ENCODE results near the gene SPO11. TPM values are rescaled to one million over a fixed set of nuclear protein-coding genes. Genes with fewer than 3 reads are reported as not detected.

The SPO11 gene
- total RNA-seq, 1 donor from 2014 or later: not detected

DNA sequence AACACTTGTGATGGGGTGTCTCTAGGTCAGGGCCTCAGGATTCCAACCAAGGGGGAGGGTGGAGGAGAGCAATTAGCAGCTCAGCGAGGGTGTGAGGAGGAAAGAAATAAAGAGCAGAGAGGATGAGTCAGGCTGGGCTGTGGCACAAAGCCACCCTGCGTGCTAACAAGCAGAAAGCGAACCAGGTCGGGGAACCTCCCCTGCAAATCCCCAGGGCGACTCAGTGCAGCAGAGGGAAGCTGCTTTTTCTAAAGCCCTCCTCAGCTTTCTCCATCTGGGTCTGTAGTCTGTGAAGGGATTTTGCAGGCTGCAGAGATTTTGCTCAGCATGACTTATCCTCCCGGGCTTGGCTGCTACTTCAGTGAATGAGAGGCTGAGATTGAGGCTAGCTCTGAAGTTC, 6.6 kb upstream of the SPO11 start:
- no peaks in the 10 kb centered on the region for H3K9me3 ChIP-seq (ENCODE audit: low read depth)
- Mint-ChIP-seq H3K4me1 (peaks cover 51% of the 10 kb centered on the region), H3K36me3 (no peaks in the 10 kb centered on the region), H3K9me3 (no peaks in the 10 kb centered on the region), H3K4me3 (peak overlapping the region; percentile 12), H3K27me3 (ENCODE audit: insufficient read depth, low read depth) (peaks cover 8% of the 10 kb centered on the region), H3K27ac (peak overlapping the region; percentile 14)
- H3K4me3 ChIP-seq: no peak overlapping the region
- H2AFZ ChIP-seq (replicated peaks): no peak overlapping the region
- no peaks in the 10 kb centered on the region for H3K36me3 ChIP-seq
- peaks cover 27% of the 10 kb centered on the region for H3K4me1 ChIP-seq
- peak overlapping the region; percentile 22 for H3K27ac ChIP-seq
- peak overlapping the region; percentile 26 for H3K4me2 ChIP-seq
- TF ChIP-seq EZH2phosphoT487 (IDR thresholded peaks at IDR 0.05) (no peak), EZH2 (IDR thresholded peaks at IDR 0.05) (no peak)
- TF ChIP-seq, protein P1, sequence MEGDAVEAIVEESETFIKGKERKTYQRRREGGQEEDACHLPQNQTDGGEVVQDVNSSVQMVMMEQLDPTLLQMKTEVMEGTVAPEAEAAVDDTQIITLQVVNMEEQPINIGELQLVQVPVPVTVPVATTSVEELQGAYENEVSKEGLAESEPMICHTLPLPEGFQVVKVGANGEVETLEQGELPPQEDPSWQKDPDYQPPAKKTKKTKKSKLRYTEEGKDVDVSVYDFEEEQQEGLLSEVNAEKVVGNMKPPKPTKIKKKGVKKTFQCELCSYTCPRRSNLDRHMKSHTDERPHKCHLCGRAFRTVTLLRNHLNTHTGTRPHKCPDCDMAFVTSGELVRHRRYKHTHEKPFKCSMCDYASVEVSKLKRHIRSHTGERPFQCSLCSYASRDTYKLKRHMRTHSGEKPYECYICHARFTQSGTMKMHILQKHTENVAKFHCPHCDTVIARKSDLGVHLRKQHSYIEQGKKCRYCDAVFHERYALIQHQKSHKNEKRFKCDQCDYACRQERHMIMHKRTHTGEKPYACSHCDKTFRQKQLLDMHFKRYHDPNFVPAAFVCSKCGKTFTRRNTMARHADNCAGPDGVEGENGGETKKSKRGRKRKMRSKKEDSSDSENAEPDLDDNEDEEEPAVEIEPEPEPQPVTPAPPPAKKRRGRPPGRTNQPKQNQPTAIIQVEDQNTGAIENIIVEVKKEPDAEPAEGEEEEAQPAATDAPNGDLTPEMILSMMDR (IDR thresholded peaks at IDR 0.05): no peak
- no peak overlapping the region for H3K9ac ChIP-seq
- no peaks in the 10 kb centered on the region for H4K20me1 ChIP-seq (ENCODE audit: low read depth)
- peak; percentile 83 for DNase-seq (ENCODE audit: low spot score)
- no peaks in the 10 kb centered on the region for H3K27me3 ChIP-seq
- no peaks in the 10 kb centered on the region for H3K79me2 ChIP-seq (ENCODE audit: low read depth)
- peaks cover 33% of the 10 kb centered on the region for H3F3A ChIP-seq (ENCODE audit: low read depth)

DNA sequence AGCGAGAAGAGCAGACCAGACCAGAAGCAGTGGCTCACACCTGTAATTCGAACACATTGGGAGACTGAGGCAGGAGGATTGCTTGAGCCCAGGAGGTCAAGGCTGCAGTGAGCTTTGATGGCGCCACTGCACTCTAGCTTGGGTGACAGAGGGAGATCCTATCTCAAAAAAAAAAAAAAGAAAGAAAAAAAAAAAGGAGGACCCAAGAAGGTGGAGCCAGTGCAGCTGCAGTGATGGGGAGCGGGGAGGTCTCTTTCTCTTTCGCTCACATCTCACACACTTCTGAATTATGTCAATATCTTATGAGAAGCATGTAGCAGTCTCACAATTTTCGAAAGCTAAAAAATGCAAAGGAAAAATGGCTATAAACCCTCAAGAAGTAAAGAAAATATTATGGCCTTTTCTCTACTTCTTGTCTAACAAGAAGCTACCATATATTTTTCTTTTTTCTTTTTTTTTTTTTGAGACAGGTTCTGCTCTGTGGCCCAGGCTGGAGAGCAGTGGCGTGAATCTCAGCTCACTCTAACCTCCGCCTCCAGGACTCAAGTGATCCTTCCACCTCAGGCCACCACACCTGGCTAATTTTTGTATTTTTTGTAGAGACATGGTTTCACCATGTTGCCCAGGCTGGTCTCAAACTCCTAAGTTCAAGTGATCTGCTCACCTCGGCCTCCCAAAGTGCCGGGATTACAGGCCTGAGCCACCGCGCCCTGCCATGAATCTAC, 3.8 kb upstream of the SPO11 start:
- Mint-ChIP-seq H3K27ac (no peak overlapping the region), H3K36me3 (no peaks in the 10 kb centered on the region), H3K4me1 (peaks cover 49% of the 10 kb centered on the region), H3K4me3 (no peak overlapping the region), H3K27me3 (ENCODE audit: insufficient read depth, low read depth) (peaks cover 5% of the 10 kb centered on the region), H3K9me3 (no peaks in the 10 kb centered on the region)
- Histone ChIP-seq H3F3A (ENCODE audit: low read depth) (peaks cover 33% of the 10 kb centered on the region), H2AFZ (replicated peaks) (no peak overlapping the region), H3K9ac (no peak overlapping the region), H3K79me2 (ENCODE audit: low read depth) (no peaks in the 10 kb centered on the region), H3K27ac (no peak overlapping the region), H3K4me1 (peaks cover 23% of the 10 kb centered on the region), H4K20me1 (ENCODE audit: low read depth) (no peaks in the 10 kb centered on the region), H3K4me2 (no peak overlapping the region), H3K36me3 (no peaks in the 10 kb centered on the region), H3K9me3 (ENCODE audit: low read depth) (no peaks in the 10 kb centered on the region), H3K27me3 (peaks cover 4% of the 10 kb centered on the region), H3K4me3 (no peak overlapping the region)
- DNase-seq (ENCODE audit: low spot score): no peak
- no peak for TF ChIP-seq EZH2phosphoT487 (IDR thresholded peaks at IDR 0.05)
- no peak for TF ChIP-seq EZH2 (IDR thresholded peaks at IDR 0.05)
- TF ChIP-seq, protein P1 (IDR thresholded peaks at IDR 0.05): no peak

DNA sequence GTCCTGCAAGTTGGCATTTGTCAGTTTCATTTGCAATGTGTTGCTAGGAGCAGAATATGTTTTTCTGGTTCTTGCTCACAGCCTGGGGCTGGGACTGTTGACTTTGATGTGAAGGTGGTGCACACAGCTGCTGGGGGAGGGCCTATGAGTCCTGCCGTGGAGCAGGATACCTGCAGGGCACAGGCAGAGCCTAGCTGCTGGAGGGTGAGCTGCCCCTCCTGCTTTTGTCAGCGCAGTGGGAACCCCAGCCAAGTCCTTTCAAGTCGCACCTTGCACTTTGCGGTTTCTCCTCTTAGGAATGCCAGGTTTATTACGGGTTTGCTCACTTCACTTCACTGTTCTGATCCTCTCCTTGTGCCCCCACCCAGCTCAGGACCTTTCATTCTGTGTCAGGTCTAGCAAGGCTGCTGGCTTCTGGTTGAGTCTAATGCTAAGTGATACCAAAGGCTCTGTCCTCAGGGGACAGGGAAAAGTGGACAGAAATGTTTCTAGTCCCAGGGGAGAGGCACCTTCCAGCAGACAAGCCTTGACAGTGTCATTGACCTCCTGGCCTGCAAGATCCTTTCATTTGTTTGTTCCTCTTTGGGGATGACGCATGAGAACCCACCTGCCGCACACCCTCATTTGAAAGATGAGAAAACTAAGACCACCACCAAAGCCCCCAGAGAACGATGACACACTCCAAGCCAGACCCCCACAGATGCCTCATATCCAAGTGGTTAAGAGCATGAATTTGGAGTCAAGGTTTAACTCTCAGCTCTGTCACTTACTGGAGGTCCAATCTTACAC, 2.7 kb upstream of the SPO11 start:
- no peaks in the 10 kb centered on the region for H3K36me3 ChIP-seq
- Mint-ChIP-seq H3K4me1 (peaks cover 53% of the 10 kb centered on the region), H3K9me3 (no peaks in the 10 kb centered on the region), H3K27me3 (ENCODE audit: insufficient read depth, low read depth) (peaks cover 5% of the 10 kb centered on the region), H3K4me3 (no peak overlapping the region), H3K36me3 (no peaks in the 10 kb centered on the region), H3K27ac (peak overlapping the region; percentile 27)
- H3K4me2 ChIP-seq: no peak overlapping the region
- no peaks in the 10 kb centered on the region for H3K79me2 ChIP-seq (ENCODE audit: low read depth)
- no peak overlapping the region for H3K9ac ChIP-seq
- no peak overlapping the region for H3K4me3 ChIP-seq
- no peaks in the 10 kb centered on the region for H3K9me3 ChIP-seq (ENCODE audit: low read depth)
- no peak overlapping the region for H2AFZ ChIP-seq (replicated peaks)
- peaks cover 4% of the 10 kb centered on the region for H3K27me3 ChIP-seq
- TF ChIP-seq, protein P1 (IDR thresholded peaks at IDR 0.05): no peak
- TF ChIP-seq EZH2phosphoT487 (IDR thresholded peaks at IDR 0.05) (no peak), EZH2 (IDR thresholded peaks at IDR 0.05) (no peak)
- peaks cover 23% of the 10 kb centered on the region for H3K4me1 ChIP-seq
- peak; percentile 15 for DNase-seq (ENCODE audit: low spot score)
- peaks cover 33% of the 10 kb centered on the region for H3F3A ChIP-seq (ENCODE audit: low read depth)
- no peak overlapping the region for H3K27ac ChIP-seq
- no peaks in the 10 kb centered on the region for H4K20me1 ChIP-seq (ENCODE audit: low read depth)
